Glutamatergic neuron (in vitro differentiated cells): Measurements from ENCODE around the gene SLC35B3. TPM values are rescaled to one million over a fixed set of nuclear protein-coding genes. Genes with fewer than 3 reads are reported as not detected.
"Not testable (repeated sequence)": the region's sequence is repeated elsewhere in the genome, so short reads cannot be mapped to it uniquely, and the experiment has no call there.

Source experiments
- DNase-seq: peaks from one replicate; pipeline ENCODE4 v3.0.0; 2022
- H3K27ac Mint-ChIP-seq: one replicate; pipeline ENCODE4 v1.8.0; 2020; ENCODE audit warnings: mild to moderate bottlenecking, mixed read lengths, inconsistent platforms; ENCODE audit not compliant: unreplicated experiment
- H3K27me3 Mint-ChIP-seq: one replicate; pipeline ENCODE4 v1.8.0; 2020; ENCODE audit warnings: mild to moderate bottlenecking, moderate library complexity, mixed read lengths, inconsistent platforms; ENCODE audit not compliant: unreplicated experiment
- H3K36me3 Mint-ChIP-seq: one replicate; pipeline ENCODE4 v1.8.0; 2020; ENCODE audit warnings: mild to moderate bottlenecking, mixed read lengths, inconsistent platforms; ENCODE audit not compliant: unreplicated experiment
- H3K4me1 Mint-ChIP-seq: one replicate; pipeline ENCODE4 v1.8.0; 2020; ENCODE audit warnings: mild to moderate bottlenecking, low read depth, mixed read lengths, inconsistent platforms; ENCODE audit not compliant: unreplicated experiment
- H3K4me3 Mint-ChIP-seq: one replicate; pipeline ENCODE4 v1.8.0; 2020; ENCODE audit warnings: mild to moderate bottlenecking, mixed read lengths, inconsistent platforms; ENCODE audit not compliant: unreplicated experiment
- H3K9me3 Mint-ChIP-seq: one replicate; pipeline ENCODE4 v1.8.0; 2020; ENCODE audit warnings: mild to moderate bottlenecking, moderate library complexity, mixed read lengths, inconsistent platforms; ENCODE audit not compliant: unreplicated experiment
- total RNA-seq: library from RNA; stranded (reverse); fragmentation: NEBNext Ultra II Directional; extraction: Animal tissue kit (Norgen Biotek cat#: 25700); gene quantifications from one replicate; pipeline ENCODE4 v1.2.1, GENCODE V29; 2021; ENCODE audit not compliant: unreplicated experiment
- TF ChIP-seq, protein P1 (sequence below): fragments of 200-600 bp; sonication (generic); IDR thresholded peaks from one replicate; pipeline ENCODE4 v1.5.0; 2021; ENCODE audit not compliant: partially characterized antibody, unreplicated experiment

The SLC35B3 gene
- total RNA-seq, 1 donor from 2014 or later = 12.4 TPM

DNA sequence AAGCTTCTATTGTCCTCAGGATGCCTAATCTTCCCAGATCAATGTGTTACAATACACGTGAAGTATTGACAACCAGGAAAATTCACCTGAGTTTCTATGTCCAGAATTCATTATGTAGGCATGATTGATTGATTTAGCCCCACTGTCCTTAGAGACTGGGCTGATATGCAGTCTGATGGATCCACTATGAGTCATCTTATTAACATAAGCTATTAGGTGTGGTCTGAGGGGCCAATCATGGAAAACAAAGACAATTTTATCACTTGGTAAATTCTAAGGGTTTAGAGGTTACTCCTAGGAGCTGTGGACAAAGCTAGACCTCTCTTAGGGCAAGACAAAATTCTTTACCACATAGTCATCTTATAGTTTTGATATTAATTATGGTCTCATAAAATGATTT lies 41.3 kb upstream of the SLC35B3 start:
- Mint-ChIP-seq H3K4me1 (no peaks in the 10 kb centered on the region), H3K27ac (no peak overlapping the region), H3K27me3 (no peaks in the 10 kb centered on the region), H3K4me3 (no peak overlapping the region), H3K9me3 (peaks cover 2% of the 10 kb centered on the region), H3K36me3 (peaks cover 6% of the 10 kb centered on the region)
- TF ChIP-seq, protein P1, sequence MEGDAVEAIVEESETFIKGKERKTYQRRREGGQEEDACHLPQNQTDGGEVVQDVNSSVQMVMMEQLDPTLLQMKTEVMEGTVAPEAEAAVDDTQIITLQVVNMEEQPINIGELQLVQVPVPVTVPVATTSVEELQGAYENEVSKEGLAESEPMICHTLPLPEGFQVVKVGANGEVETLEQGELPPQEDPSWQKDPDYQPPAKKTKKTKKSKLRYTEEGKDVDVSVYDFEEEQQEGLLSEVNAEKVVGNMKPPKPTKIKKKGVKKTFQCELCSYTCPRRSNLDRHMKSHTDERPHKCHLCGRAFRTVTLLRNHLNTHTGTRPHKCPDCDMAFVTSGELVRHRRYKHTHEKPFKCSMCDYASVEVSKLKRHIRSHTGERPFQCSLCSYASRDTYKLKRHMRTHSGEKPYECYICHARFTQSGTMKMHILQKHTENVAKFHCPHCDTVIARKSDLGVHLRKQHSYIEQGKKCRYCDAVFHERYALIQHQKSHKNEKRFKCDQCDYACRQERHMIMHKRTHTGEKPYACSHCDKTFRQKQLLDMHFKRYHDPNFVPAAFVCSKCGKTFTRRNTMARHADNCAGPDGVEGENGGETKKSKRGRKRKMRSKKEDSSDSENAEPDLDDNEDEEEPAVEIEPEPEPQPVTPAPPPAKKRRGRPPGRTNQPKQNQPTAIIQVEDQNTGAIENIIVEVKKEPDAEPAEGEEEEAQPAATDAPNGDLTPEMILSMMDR = no peak
- no peak for DNase-seq

DNA sequence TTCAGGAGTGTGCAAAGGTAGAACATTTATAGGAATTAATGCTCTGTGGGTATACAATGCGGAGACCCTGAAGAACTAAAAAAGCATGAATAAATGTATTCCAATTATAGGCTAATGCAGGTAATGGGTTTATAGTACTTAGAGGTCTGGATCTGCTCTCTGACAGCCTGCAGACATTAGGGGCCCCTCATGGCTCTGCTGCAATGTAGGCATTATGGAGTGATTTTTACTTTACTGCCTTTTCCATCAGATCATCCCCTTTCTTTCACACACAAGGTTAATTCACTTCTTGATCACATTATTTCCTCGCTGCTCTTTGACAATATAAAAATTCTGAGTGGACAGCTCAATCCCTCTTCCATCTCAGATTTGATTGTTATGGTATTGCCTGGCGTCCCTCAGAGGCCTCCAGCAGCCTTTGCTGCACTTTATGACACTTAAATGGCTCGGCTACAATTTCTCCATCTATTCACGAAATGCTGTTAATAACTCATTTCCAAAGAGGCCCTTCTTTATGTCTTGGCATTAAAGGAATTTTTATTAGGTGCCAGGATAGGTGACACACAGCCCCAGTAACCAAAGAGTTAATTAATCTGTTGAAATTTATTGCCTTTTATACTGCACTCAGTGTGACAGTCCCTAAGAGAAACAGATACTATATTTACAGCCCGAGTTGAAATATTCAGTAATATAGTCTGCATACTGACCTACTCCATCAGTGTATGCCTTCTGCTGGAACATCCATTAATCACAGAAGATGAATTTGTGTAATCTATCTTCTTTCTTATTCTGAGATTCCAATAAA lies 33.4 kb upstream of the SLC35B3 start:
- Mint-ChIP-seq H3K9me3 (no peaks in the 10 kb centered on the region), H3K4me1 (no peaks in the 10 kb centered on the region), H3K36me3 (no peaks in the 10 kb centered on the region), H3K27ac (no peak overlapping the region), H3K4me3 (no peak overlapping the region), H3K27me3 (peaks cover 3% of the 10 kb centered on the region)
- DNase-seq = no peak
- TF ChIP-seq, protein P1 = no peak

DNA sequence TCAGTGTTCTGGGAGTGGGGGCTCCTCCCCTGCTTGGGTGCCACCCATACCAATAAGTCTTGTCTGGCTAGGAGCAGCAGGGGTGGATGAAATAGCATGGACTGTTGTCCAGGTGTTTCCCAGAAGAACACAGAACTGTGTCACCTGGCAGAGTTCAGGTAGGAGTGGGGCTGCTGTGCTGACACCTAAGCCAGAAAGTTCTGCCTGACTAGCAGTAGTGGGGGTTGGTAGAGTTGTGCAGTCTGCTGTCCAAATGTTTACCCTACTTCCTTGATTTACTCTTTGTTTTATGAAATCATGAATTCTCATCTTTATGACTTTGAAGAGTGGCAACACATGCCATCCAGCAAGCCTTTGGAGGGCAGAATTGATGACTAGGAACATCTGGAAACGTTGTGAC lies 27.3 kb upstream of the SLC35B3 start:
- no peaks in the 10 kb centered on the region for H3K4me1 Mint-ChIP-seq
- no peak overlapping the region for H3K27ac Mint-ChIP-seq
- no peaks in the 10 kb centered on the region for H3K9me3 Mint-ChIP-seq
- TF ChIP-seq, protein P1 = no peak
- no peaks in the 10 kb centered on the region for H3K36me3 Mint-ChIP-seq
- DNase-seq = no peak
- H3K4me3 Mint-ChIP-seq = no peak overlapping the region
- H3K27me3 Mint-ChIP-seq = peaks cover 3% of the 10 kb centered on the region

DNA sequence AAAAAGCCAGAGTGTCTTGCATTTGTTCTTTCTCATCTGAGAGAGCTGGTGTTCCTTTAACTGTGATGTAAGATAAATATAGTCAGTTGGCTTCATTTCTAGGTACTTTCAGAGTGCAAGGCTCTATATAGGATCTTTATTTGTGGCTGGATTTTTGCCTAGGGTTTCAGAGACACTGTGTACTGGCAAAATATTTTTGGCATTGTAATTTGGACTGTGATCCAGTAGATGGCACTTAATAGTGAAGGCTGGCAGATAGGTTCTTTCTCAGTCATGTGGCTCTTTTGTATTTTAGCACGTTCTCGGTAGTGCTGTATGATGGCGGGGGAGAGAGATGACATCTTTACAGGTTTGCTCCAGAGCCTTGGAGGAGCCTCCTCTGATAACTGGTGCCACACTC lies 26.8 kb upstream of the SLC35B3 start:
- peaks cover 3% of the 10 kb centered on the region for H3K27me3 Mint-ChIP-seq
- TF ChIP-seq, protein P1 = no peak
- DNase-seq = no peak
- no peak overlapping the region for H3K27ac Mint-ChIP-seq
- H3K4me3 Mint-ChIP-seq = no peak overlapping the region
- no peaks in the 10 kb centered on the region for H3K4me1 Mint-ChIP-seq
- no peaks in the 10 kb centered on the region for H3K36me3 Mint-ChIP-seq
- no peaks in the 10 kb centered on the region for H3K9me3 Mint-ChIP-seq

DNA sequence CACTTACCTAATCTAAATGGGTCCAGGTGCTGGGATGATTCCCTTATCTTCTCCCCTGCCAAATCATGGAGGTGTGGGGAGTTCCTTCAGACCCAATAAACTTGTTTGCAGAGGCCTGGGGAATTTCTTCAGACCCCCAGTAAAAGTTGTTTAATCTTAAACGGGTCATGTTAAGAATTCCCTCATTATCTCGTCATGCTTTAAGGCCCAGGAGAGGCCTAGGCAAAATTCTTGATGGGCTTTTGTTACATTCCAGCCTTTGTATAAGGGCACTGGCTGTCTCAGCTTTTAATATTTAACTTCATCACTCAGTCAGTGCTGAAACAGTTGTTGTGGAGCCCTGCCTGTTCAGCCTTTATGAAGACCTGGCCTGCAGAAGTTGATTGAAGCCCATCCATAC lies 11.0 kb upstream of the SLC35B3 start:
- Mint-ChIP-seq H3K9me3 (peaks cover 3% of the 10 kb centered on the region), H3K4me3 (no peak overlapping the region), H3K27ac (no peak overlapping the region)

DNA sequence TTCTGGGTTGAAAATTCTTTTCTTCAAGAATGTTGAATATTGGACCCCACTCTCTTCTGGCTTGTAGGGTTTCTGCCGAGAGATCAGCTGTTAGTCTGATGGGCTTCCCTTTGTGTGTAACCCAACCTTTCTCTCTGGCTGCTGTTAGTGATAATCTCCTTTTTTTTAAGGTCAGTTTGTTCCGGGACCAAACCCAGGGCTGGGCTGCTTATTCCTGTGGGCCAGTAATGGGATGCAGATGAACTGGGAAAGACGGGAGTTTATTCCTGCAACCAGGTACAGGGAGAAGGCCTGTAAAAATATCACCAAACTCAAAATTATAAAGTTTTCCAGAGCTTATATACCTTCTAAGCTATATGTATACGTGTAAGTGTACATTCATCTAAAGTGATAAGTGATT lies 10.6 kb upstream of the SLC35B3 start:
- not testable (repeated sequence) for DNase-seq, H3K36me3 Mint-ChIP-seq, H3K4me3 Mint-ChIP-seq, H3K27ac Mint-ChIP-seq, H3K27me3 Mint-ChIP-seq, H3K4me1 Mint-ChIP-seq, H3K9me3 Mint-ChIP-seq

More for the DNA sequence above, 11.0 kb upstream of the SLC35B3 start:
- no peak for DNase-seq
- no peaks in the 10 kb centered on the region for H3K27me3 Mint-ChIP-seq
- H3K36me3 Mint-ChIP-seq = no peaks in the 10 kb centered on the region
- no peaks in the 10 kb centered on the region for H3K4me1 Mint-ChIP-seq
- TF ChIP-seq, protein P1 = no peak
